Jurkat, Clone E6-1 (cell line): Measurements from ENCODE around the gene CPSF7. TPM values are rescaled to one million over a fixed set of nuclear protein-coding genes. Genes with fewer than 3 reads are reported as not detected.
"Not testable (repeated sequence)": the region's sequence is repeated elsewhere in the genome, so short reads cannot be mapped to it uniquely, and the experiment has no call there.

Source experiments
- DNase-seq: peaks from one replicate; pipeline ENCODE4 v3.0.0-alpha.2; 2011; ENCODE audit warnings: low read depth, low spot score
- H3K4me3 ChIP-seq: 2 replicates; pipeline ENCODE4 v1.5.1; 2011; ENCODE audit warnings: mild to moderate bottlenecking, low read length, control low read depth, moderate library complexity
- polyA plus RNA-seq: library from polyadenylated mRNA; unstranded; fragments of >200 nt; gene quantifications from one replicate; pipeline ENCODE4 v1.2.1, GENCODE V29; 2012; ENCODE audit warnings: missing spikeins; ENCODE audit not compliant: insufficient read length, insufficient read depth

Gene CPSF7
- 108 TPM for polyA plus RNA-seq

GRCh38 chr11:61429691-61430582 lies at the start of gene CPSF7, which contains the start of gene SDHAF2:
CPSF7 (minus strand) TSS chr11:61429975; CDS start chr11:61429235, 740 bp downstream.
SDHAF2 (plus strand) TSS chr11:61430124; CDS start chr11:61430147, 23 bp downstream.
- peak; percentile 90 for DNase-seq
- H3K4me3 ChIP-seq = peak within 1 kb of the TSS; percentile 100

- DNase-seq = no peak
- H3K4me3 ChIP-seq = no peak overlapping the region
These were observed 48.0 kb upstream of the CPSF7 start for GRCh38 chr11:61477727-61478148.

- H3K4me3 ChIP-seq = no peak overlapping the region
- DNase-seq = no peak
These were observed 47.4 kb upstream of the CPSF7 start for GRCh38 chr11:61477126-61477525.

- no peak for DNase-seq
- no peak overlapping the region for H3K4me3 ChIP-seq
These were observed 46.6 kb upstream of the CPSF7 start for GRCh38 chr11:61476371-61476770.

- no peak for DNase-seq
These were observed 45.7 kb upstream of the CPSF7 start for GRCh38 chr11:61475433-61475832.

GRCh38 chr11:61474013-61474643 lies 44.4 kb upstream of the CPSF7 start:
- no peak overlapping the region for H3K4me3 ChIP-seq
- no peak for DNase-seq

More at GRCh38 chr11:61475433-61475832, 45.7 kb upstream of the CPSF7 start:
- H3K4me3 ChIP-seq = no peak overlapping the region

GRCh38 chr11:61473370-61474012 lies 43.7 kb upstream of the CPSF7 start:
- no peak overlapping the region for H3K4me3 ChIP-seq
- no peak for DNase-seq

GRCh38 chr11:61472868-61473267 lies 43.1 kb upstream of the CPSF7 start:
- DNase-seq = no peak
- H3K4me3 ChIP-seq = no peak overlapping the region

GRCh38 chr11:61472282-61472681 lies 42.5 kb upstream of the CPSF7 start:
- no peak for DNase-seq
- no peak overlapping the region for H3K4me3 ChIP-seq

GRCh38 chr11:61468002-61468401 lies 38.2 kb upstream of the CPSF7 start:
- no peak for DNase-seq

GRCh38 chr11:61467602-61468001 lies 37.8 kb upstream of the CPSF7 start:
- not testable (repeated sequence) for H3K4me3 ChIP-seq, DNase-seq

More at GRCh38 chr11:61468002-61468401, 38.2 kb upstream of the CPSF7 start:
- no peak overlapping the region for H3K4me3 ChIP-seq

GRCh38 chr11:61460986-61461385 lies 31.2 kb upstream of the CPSF7 start:
- DNase-seq = no peak
- H3K4me3 ChIP-seq = no peak overlapping the region

GRCh38 chr11:61460474-61460881 lies 30.7 kb upstream of the CPSF7 start:
- no peak overlapping the region for H3K4me3 ChIP-seq
- no peak for DNase-seq

GRCh38 chr11:61454520-61454919 lies 24.7 kb upstream of the CPSF7 start:
- H3K4me3 ChIP-seq = no peak overlapping the region
- DNase-seq = no peak

- H3K4me3 ChIP-seq = no peak overlapping the region
- no peak for DNase-seq
These were observed 23.9 kb upstream of the CPSF7 start for GRCh38 chr11:61453695-61454094.

- H3K4me3 ChIP-seq = no peak overlapping the region
- DNase-seq = no peak
These were observed 23.1 kb upstream of the CPSF7 start for GRCh38 chr11:61452825-61453224.

- no peak overlapping the region for H3K4me3 ChIP-seq
- DNase-seq = no peak
These were observed 18.8 kb upstream of the CPSF7 start for GRCh38 chr11:61448552-61448927.

GRCh38 chr11:61447601-61448551 lies 18.1 kb upstream of the CPSF7 start:
- H3K4me3 ChIP-seq = no peak overlapping the region
- DNase-seq = no peak

GRCh38 chr11:61446211-61446651 lies 16.5 kb upstream of the CPSF7 start:
- peak; percentile 82 for DNase-seq
- H3K4me3 ChIP-seq = no peak overlapping the region
